Subcutaneous adipose tissue (tissue), 4 donors: ENCODE results near the gene OR13G1. TPM values are rescaled to one million over a fixed set of nuclear protein-coding genes. Genes with fewer than 3 reads are reported as not detected.

Experiments
- CTCF ChIP-seq: fragments of 450-650 bp; IDR thresholded peaks from one replicate; pipeline ENCODE4 v1.5.1; 2016; ENCODE audit warnings: low read depth, mild to moderate bottlenecking, control low read depth, antibody characterized with exemption, moderate library complexity
- total RNA-seq, 4 donors: library from RNA; depleted of rRNA; stranded (reverse); fragments of >200 nt; gene quantifications; one replicate each; pipeline ENCODE4 v1.1.0, GENCODE V29; 2016

The OR13G1 gene
- not detected for total RNA-seq

- no peak for TF ChIP-seq CTCF
These were observed at the start of gene OR13G1 for GRCh38 chr1:247679639-247680038. TSS of gene OR13G1 (minus strand) at chr1:247679739. CDS start at chr1:247673041, 6,698 bp downstream.

GRCh38 chr1:247721222-247721621, 41.7 kb upstream of the OR13G1 start:
- TF ChIP-seq CTCF: no peak

GRCh38 chr1:247716546-247716945, 37.0 kb upstream of the OR13G1 start, which contains the start of gene OR6F1:
TSS of gene OR6F1 (minus strand) at chr1:247716646. CDS start at chr1:247712755, 3,891 bp downstream.
- no peak for TF ChIP-seq CTCF

GRCh38 chr1:247713753-247714152, 34.2 kb upstream of the OR13G1 start:
- TF ChIP-seq CTCF: no peak

GRCh38 chr1:247701338-247701737, 21.8 kb upstream of the OR13G1 start:
- no peak for TF ChIP-seq CTCF

GRCh38 chr1:247681288-247681897, 1.9 kb upstream of the OR13G1 start:
- TF ChIP-seq CTCF: no peak

- no peak for TF ChIP-seq CTCF
These were observed 632 bp upstream of the OR13G1 start for GRCh38 chr1:247680171-247680570.
